ENCODE data around the gene SVEP1. TPM values are rescaled to one million over a fixed set of nuclear protein-coding genes. Genes with fewer than 3 reads are reported as not detected.

Gene SVEP1
- polyA plus RNA-seq, 1 donor (not counting 4 experiments of a cell fraction or from before 2014, with no cell fraction given): 0.14 TPM

GRCh38 chr9:110575945-110576344 is 3.6 kb downstream of the SVEP1 start:
- DNase-seq (ENCODE audit: low read depth, low spot score) (no peak), FAIRE-seq (no peak)
- peaks cover 17% of the 10 kb centered on the region for H3K4me1 ChIP-seq (ENCODE audit: control insufficient read depth, extremely low read depth, insufficient read depth, low read length)
- H3K9ac ChIP-seq (ENCODE audit: control insufficient read depth, extremely low read depth, insufficient read depth, low read length): no peak overlapping the region
- H4K20me1 ChIP-seq (ENCODE audit: control insufficient read depth, extremely low read depth, insufficient read depth, low read length): no peaks in the 10 kb centered on the region
- no peaks in the 10 kb centered on the region for H3K9me1 ChIP-seq (ENCODE audit: control insufficient read depth, extremely low read depth, insufficient read depth, low read length)
- dilution Hi-C loops (cut with MboI; ENCODE audit: extremely low pct_ligation_motif_present, low sequenced_read_pairs): no loop called here
- H3K27ac ChIP-seq (ENCODE audit: control insufficient read depth, insufficient read depth, low read length): no peak overlapping the region
- TF ChIP-seq EZH2 (IDR thresholded peaks at IDR 0.05; ENCODE audit: low read length) (no peak), CTCF (optimal IDR thresholded peaks at IDR 0.05 in 1 of 3, IDR thresholded peaks at IDR 0.05 in 1 of 3, conservative IDR thresholded peaks at IDR 0.05 in 1 of 3; ENCODE audit: extremely low read depth in 1 of 3, insufficient read depth in 2 of 3, low read length in 3 of 3) (no peak)
- H2AFZ ChIP-seq (ENCODE audit: control insufficient read depth, low read length): no peak overlapping the region
- H3K4me3 ChIP-seq (ENCODE audit: control insufficient read depth in 2 of 3, extremely low read depth in 1 of 3, insufficient read depth in 2 of 3, low read depth in 1 of 3, low read length in 3 of 3): no peak overlapping the region
- no peaks in the 10 kb centered on the region for H3K9me3 ChIP-seq (ENCODE audit: control insufficient read depth, low read depth, low read length)
- no peaks in the 10 kb centered on the region for H3K79me2 ChIP-seq (ENCODE audit: control insufficient read depth, insufficient read depth, low read length)
- H3K36me3 ChIP-seq (ENCODE audit: control insufficient read depth in 2 of 2, extremely low read depth in 1 of 2, insufficient read depth in 2 of 2, low read length in 2 of 2): no peaks in the 10 kb centered on the region
- no peak overlapping the region for H3K4me2 ChIP-seq (ENCODE audit: control insufficient read depth, extremely low read depth, insufficient read depth, low read depth, low read length)
- peaks cover 25% of the 10 kb centered on the region for H3K27me3 ChIP-seq (ENCODE audit: control insufficient read depth, extremely low read depth, insufficient read depth, low read length)

- Histone ChIP-seq H3K79me2 (ENCODE audit: control insufficient read depth, insufficient read depth, low read length) (no peaks in the 10 kb centered on the region), H3K9me1 (ENCODE audit: control insufficient read depth, extremely low read depth, insufficient read depth, low read length) (no peaks in the 10 kb centered on the region), H3K27ac (ENCODE audit: control insufficient read depth, insufficient read depth, low read length) (no peak overlapping the region), H3K4me3 (ENCODE audit: control insufficient read depth in 2 of 3, extremely low read depth in 1 of 3, insufficient read depth in 2 of 3, low read depth in 1 of 3, low read length in 3 of 3) (no peak overlapping the region), H3K9ac (ENCODE audit: control insufficient read depth, extremely low read depth, insufficient read depth, low read length) (no peak overlapping the region), H3K4me1 (ENCODE audit: control insufficient read depth, extremely low read depth, insufficient read depth, low read length) (peaks cover 9% of the 10 kb centered on the region), H3K4me2 (ENCODE audit: control insufficient read depth, extremely low read depth, insufficient read depth, low read depth, low read length) (no peak overlapping the region), H2AFZ (ENCODE audit: control insufficient read depth, low read length) (no peak overlapping the region), H3K27me3 (ENCODE audit: control insufficient read depth, extremely low read depth, insufficient read depth, low read length) (peaks cover 19% of the 10 kb centered on the region), H3K9me3 (ENCODE audit: control insufficient read depth, low read depth, low read length) (no peaks in the 10 kb centered on the region), H3K36me3 (ENCODE audit: control insufficient read depth in 2 of 2, extremely low read depth in 1 of 2, insufficient read depth in 2 of 2, low read length in 2 of 2) (no peaks in the 10 kb centered on the region), H4K20me1 (ENCODE audit: control insufficient read depth, extremely low read depth, insufficient read depth, low read length) (no peaks in the 10 kb centered on the region)
- FAIRE-seq: peak; percentile 65
- dilution Hi-C loops (cut with MboI; ENCODE audit: extremely low pct_ligation_motif_present, low sequenced_read_pairs): no loop called here
- TF ChIP-seq CTCF (optimal IDR thresholded peaks at IDR 0.05 in 1 of 3, IDR thresholded peaks at IDR 0.05 in 1 of 3, conservative IDR thresholded peaks at IDR 0.05 in 1 of 3; ENCODE audit: extremely low read depth in 1 of 3, insufficient read depth in 2 of 3, low read length in 3 of 3): no peak
- TF ChIP-seq EZH2 (IDR thresholded peaks at IDR 0.05; ENCODE audit: low read length): no peak
- DNase-seq (ENCODE audit: low read depth, low spot score): no peak
Observed at GRCh38 chr9:110575169-110575568, 4.4 kb downstream of the SVEP1 start.

Data from keratinocyte (primary cell).